BLaER1 (cell line): ENCODE data around the gene TFCP2.

Source experiments
- H3K27ac ChIP-seq: shearing (Covaris generic); formaldehyde crosslinking; 2 replicates; pipeline ENCODE4 v1.8.1; 2022
- H3K27me3 ChIP-seq: shearing (Covaris generic); formaldehyde crosslinking; 2 replicates; pipeline ENCODE4 v1.8.1; 2022
- H3K36me3 ChIP-seq: shearing (Covaris generic); formaldehyde crosslinking; 2 replicates; pipeline ENCODE4 v1.8.1; 2022
- H3K4me1 ChIP-seq: shearing (Covaris generic); formaldehyde crosslinking; 2 replicates; pipeline ENCODE4 v1.8.1; 2022
- H3K4me2 ChIP-seq: shearing (Covaris generic); formaldehyde crosslinking; 2 replicates; pipeline ENCODE4 v1.8.1; 2022
- H3K4me3 ChIP-seq: shearing (Covaris generic); formaldehyde crosslinking; 2 replicates; pipeline ENCODE4 v1.8.1; 2022
- H3K9ac ChIP-seq: shearing (Covaris generic); formaldehyde crosslinking; 2 replicates; pipeline ENCODE4 v1.8.1; 2022
- H3K9me3 ChIP-seq: shearing (Covaris generic); formaldehyde crosslinking; 2 replicates; pipeline ENCODE4 v1.8.1; 2022
- H4K20me1 ChIP-seq: shearing (Covaris generic); formaldehyde crosslinking; 2 replicates; pipeline ENCODE4 v1.8.1; 2022
- Cebpa-rat ChIP-seq: shearing (Covaris generic); IDR thresholded peaks from 2 replicates; pipeline ENCODE4 v1.8.1; 2022

The TFCP2 gene

DNA sequence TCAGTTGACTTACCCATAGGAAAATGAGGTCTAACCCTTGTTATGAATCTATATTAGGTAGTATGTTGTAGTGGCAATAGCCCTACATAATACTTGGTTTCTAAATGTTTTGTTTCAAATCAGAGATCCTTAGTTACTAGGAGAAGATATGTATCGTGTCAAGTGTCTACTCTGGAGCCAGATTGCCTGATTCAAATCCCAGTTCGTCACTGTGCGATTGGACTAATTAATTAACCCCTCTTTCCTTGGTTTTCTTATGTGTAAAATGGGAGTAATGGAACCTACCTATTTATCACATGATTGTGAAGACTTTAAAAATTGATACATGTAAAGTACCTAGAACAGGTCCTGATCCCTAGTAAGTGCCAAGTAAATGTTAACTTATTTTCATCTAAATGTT, 123.4 kb downstream of the TFCP2 start:
- no peak for TF ChIP-seq Cebpa-rat

DNA sequence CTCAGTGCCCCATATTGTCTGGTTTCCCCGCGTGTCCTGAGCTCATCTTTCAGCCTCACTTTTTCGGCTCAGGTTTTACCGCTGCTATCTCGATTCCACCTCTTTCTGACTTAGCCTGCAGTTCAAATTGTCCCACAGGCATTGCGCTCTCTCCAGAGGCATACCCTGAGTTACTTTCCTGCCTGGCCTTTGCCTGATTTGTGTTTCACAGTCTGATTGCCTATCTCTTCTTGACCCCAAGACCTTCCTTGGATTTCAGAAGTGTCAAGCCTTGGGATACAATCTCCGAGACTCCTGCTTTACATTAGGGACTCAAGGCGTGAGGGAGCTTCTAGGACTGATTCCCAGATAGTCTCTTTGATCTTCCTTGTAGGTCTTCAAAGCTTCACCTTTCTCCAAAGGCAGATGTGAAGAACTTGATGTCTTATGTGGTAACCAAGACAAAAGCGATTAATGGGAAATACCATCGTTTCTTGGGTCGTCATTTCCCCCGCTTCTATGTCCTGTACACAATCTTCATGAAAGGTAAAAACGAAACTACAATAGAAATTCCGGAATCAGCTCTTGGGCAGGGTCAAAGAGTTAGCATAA, 124.2 kb downstream of the TFCP2 start:
- Histone ChIP-seq H3K27ac (peak overlapping the region; percentile 89), H3K36me3 (peaks cover 31% of the 10 kb centered on the region), H4K20me1 (no peaks in the 10 kb centered on the region), H3K9me3 (no peaks in the 10 kb centered on the region), H3K4me3 (peak overlapping the region; percentile 74), H3K4me1 (peaks cover 21% of the 10 kb centered on the region), H3K4me2 (peak overlapping the region; percentile 91), H3K27me3 (no peaks in the 10 kb centered on the region), H3K9ac (peak overlapping the region; percentile 87)
- TF ChIP-seq Cebpa-rat, result no peak

More for the DNA sequence above, 123.4 kb downstream of the TFCP2 start:
- H3K27ac ChIP-seq, result no peak overlapping the region
- no peaks in the 10 kb centered on the region for H3K27me3 ChIP-seq
- no peak overlapping the region for H3K9ac ChIP-seq
- H3K9me3 ChIP-seq, result no peaks in the 10 kb centered on the region
- H3K4me3 ChIP-seq, result peak overlapping the region; percentile 74
- H3K4me1 ChIP-seq, result peaks cover 21% of the 10 kb centered on the region
- H4K20me1 ChIP-seq, result no peaks in the 10 kb centered on the region
- H3K36me3 ChIP-seq, result peaks cover 38% of the 10 kb centered on the region
- peak overlapping the region; percentile 91 for H3K4me2 ChIP-seq

DNA sequence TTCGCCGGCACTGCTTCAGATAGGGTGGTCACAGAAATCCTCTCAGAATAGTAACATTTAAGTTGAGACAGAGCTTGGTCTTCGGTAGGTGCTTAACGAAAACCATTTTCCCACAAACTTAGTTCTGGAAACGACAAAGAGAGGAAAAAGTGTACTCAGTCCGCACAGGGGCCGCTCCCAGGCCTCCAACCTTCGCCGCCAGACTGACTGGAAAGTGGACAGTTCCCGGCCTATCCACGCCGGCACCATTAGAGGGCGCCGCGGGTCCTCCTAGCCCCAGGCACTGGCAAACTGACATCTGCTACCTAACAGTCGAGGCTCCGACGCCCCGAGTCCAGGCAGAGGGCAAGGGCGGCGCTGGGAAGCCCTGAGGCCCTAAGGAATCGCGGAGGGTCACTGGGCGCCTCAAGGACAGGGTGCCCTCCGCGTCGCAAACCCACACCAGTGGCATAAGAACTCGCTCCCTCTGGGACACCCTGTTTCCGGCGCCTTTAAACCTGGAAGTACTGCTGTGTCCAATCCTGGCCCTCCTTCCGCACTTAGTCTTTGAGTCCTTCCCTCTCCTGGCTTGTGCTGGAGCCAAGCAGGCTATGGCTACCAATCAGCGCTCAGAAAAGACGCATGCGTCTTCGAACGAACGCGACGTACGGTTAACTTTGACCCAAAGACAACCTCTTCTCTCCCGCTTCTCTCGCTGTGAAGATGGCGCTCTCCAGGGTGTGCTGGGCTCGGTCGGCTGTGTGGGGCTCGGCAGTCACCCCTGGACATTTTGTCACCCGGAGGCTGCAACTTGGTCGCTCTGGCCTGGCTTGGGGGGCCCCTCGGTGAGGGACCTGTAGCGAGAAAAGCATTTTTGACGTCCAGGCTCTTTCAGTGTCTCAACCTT, 125.0 kb downstream of the TFCP2 start, which contains the start of gene LETMD1:
TSS of gene LETMD1 (plus strand) at position 673 of the 886 bp plus-strand sequence. CDS start at position 703, 30 bp downstream.
- H3K4me3 ChIP-seq, result peak within 1 kb of the TSS; percentile 74
- no peaks in the 10 kb centered on the region for H3K27me3 ChIP-seq
- peak within 1 kb of the TSS; percentile 91 for H3K4me2 ChIP-seq
- H3K9me3 ChIP-seq, result no peaks in the 10 kb centered on the region
- H3K36me3 ChIP-seq, result peaks cover 22% of the 10 kb centered on the region
- no peak for TF ChIP-seq Cebpa-rat
- no peaks in the 10 kb centered on the region for H4K20me1 ChIP-seq
- H3K9ac ChIP-seq, result peak within 1 kb of the TSS; percentile 87
- peaks cover 21% of the 10 kb centered on the region for H3K4me1 ChIP-seq
- peak within 1 kb of the TSS; percentile 89 for H3K27ac ChIP-seq
